Activated T-cell treated with anti-CD3 and anti-CD28 coated beads for 1 hour (primary cell): Measurements from ENCODE around the gene SPRR4.

Experiments used
- DNase-seq: peaks from one replicate; pipeline ENCODE4 v3.0.0-alpha.2; 2020; ENCODE audit warnings: low read depth

The SPRR4 gene, protein sequence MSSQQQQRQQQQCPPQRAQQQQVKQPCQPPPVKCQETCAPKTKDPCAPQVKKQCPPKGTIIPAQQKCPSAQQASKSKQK

GRCh38 chr1:152970495-152970894, at the start of gene SPRR4:
TSS of gene SPRR4 (plus strand) at chr1:152970648. CDS start at chr1:152971891, 1,243 bp downstream.
- no peak for DNase-seq

GRCh38 chr1:152924191-152924590, 46.3 kb upstream of the SPRR4 start:
- no peak for DNase-seq

- DNase-seq: no peak
Measured at GRCh38 chr1:152926091-152926490, 44.4 kb upstream of the SPRR4 start.

- DNase-seq: no peak
Measured at GRCh38 chr1:152928671-152929070, 41.8 kb upstream of the SPRR4 start.

DNA sequence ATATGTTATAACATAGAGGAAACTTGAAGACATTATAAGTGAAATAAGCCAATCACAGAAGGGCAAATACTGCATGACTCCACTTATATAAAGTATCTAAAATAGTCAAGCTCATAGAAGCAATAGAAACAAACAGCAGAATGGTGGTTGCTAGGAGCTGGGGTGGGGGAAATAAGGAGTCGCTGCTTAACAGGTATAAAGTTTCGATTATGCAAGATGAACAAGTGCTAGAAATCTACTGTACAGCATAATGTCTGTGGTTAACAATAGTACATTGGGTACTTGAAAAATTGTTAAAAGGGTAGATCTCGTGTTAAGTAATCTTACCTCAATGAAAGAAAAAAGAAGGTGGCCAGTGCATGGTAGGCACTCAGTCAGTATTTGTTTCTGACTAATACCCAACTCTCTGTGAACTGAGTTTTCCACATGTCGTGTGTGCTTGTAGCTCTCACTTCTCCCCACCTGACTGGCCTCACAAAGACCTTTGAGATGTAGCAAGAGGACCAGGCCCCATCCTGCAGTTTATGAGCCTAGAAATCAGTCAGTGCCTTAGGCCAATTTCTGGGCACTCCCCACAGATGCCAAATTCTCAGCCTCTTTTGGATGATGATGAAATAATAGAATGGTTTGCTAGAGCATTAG, 38.2 kb upstream of the SPRR4 start:
- DNase-seq: no peak

DNA sequence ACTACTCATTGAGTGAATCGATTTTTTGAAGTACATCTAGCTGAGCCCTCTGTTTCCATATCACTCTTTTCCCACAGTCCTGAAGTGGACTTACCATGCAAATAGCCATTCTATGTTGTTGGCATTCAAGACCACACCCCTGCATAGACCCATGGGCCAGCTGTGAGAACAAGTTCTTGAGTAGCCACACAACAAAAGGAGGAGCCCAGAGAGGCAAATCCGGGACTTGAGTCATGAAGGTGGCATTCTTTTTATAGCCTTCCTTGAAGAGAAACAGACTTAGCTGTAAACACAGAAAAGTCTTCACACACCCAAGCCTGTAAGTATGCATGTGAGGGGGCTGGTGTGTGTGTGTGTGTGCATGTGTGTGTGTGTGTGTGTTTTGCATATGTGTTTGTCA, 37.3 kb upstream of the SPRR4 start:
- no peak for DNase-seq

- no peak for DNase-seq
Measured at GRCh38 chr1:152940614-152941013, 29.8 kb upstream of the SPRR4 start.

- DNase-seq: no peak
Measured at GRCh38 chr1:152941037-152941711, 29.3 kb upstream of the SPRR4 start.

DNA sequence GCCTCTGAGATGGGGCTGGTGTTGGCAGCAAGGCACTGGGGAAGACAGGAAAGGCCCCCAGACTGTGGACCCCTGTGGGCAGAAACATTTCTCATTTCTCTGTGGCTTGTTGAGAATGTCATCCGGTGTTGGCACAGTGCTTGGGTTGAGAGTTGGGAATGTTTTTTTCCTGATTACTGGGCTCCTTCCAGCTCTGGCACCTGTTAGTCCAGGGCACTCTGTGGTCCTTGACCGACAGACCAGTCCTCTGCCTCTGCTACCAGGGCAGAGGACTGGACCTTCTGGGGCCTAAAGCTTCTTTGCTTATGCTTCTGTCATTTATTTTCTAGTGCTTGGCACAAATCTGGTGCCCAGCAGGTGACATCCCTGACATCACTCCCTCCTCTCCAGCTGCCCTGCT, 28.3 kb upstream of the SPRR4 start:
- DNase-seq: no peak

- no peak for DNase-seq
Measured at GRCh38 chr1:152946248-152946647, 24.2 kb upstream of the SPRR4 start.

- no peak for DNase-seq
Measured at GRCh38 chr1:152946651-152947256, 23.7 kb upstream of the SPRR4 start, which contains the start of gene SPRR5. TSS of gene SPRR5 (plus strand) at chr1:152947206. CDS start at chr1:152948555, 1,349 bp downstream.

DNA sequence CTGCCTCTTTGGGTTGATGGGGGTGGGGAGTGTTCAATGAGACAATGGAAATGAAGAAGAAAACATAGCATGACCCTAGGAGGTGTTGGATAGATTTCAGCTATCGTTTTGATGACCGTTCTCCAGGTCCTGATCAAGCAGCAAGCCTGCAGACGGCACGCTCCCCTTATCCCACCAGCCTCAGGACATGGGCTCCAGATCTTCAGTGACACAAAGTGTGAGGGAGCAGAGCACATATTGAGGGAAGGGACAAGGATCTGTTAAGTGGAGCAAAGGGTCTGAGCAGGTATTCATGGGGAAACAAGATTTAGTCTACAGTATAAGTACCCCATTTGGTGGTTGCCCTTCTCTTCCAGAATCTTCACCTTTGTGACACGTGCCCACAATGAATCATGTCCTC, 18.7 kb upstream of the SPRR4 start:
- no peak for DNase-seq

DNA sequence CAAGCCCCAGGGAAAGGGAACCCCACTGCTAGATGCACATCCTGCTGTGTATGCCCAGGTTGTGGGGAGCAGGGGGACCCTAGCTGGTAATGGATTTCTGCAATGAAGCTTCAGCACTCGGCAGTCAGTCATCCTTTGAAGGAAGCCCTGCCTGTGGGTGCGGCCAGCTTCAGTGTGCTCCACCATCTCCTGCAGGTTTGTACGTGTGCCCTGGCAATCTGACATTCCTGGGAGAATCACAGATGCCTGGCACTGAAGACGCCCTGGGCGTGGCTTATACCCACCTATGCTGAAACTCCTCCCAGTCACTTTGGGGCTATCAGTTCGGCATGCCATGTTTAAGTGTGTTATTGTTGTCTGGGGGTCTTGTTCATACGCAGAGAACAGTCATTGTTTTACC, 16.7 kb upstream of the SPRR4 start:
- DNase-seq: no peak

- no peak for DNase-seq
Measured at GRCh38 chr1:152954436-152954835, 16.0 kb upstream of the SPRR4 start.

GRCh38 chr1:152957561-152957960, 12.9 kb upstream of the SPRR4 start:
- no peak for DNase-seq

DNA sequence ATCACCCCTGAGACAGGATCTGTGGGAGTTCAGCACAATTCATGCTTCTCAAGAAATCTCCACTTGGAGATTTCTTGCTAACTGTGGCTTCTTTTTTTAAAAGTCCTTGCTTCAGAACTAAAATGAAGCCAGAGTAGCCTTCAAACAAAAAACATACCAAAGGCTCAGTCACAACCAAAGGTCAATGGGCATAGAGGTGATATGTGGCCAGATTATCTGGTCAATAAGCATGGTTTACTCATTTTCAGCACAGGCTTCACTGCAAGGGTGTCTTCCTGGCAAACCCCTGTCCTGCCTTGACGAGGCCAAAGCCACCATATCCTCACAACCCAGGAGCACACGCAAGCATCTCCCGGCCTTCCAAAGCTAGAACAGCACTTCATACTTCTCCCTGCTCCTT, 11.2 kb upstream of the SPRR4 start:
- no peak for DNase-seq

- DNase-seq: no peak
Measured at GRCh38 chr1:152959801-152960451, 10.5 kb upstream of the SPRR4 start.

GRCh38 chr1:152960452-152961044, 9.9 kb upstream of the SPRR4 start:
- DNase-seq: no peak

DNA sequence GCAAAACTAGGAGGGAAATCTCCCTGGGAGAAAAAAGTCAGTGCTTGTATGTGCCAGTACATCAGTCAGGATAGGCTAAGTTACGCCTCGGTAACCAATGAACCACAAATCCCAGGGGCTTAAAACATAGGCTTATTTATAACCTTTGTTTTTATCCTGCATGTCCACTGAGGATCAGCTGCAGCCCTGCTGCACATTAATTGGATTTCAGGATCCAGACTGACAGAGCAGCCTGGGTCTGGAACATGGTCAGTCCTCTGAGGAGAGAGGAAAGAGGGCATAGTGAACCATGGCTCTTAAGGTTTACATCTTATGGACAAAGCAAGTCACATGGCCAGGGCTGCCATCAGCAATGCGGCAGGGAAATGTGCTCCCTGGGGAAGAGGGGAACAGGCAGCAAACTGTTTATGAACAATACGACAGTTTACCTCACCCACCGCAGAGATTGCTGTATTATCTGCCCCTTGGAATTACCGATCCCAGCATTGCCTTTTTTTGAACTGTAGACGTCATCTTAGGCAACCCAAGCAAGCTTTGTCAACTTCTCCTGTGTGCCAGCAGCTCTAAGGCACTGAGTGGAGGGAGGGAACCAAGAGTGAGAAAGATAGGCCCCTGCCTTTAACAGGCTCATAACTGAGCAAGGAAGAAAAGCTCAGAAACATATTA, 9.1 kb upstream of the SPRR4 start:
- DNase-seq: no peak

GRCh38 chr1:152962876-152963415, 7.5 kb upstream of the SPRR4 start:
- DNase-seq: no peak

DNA sequence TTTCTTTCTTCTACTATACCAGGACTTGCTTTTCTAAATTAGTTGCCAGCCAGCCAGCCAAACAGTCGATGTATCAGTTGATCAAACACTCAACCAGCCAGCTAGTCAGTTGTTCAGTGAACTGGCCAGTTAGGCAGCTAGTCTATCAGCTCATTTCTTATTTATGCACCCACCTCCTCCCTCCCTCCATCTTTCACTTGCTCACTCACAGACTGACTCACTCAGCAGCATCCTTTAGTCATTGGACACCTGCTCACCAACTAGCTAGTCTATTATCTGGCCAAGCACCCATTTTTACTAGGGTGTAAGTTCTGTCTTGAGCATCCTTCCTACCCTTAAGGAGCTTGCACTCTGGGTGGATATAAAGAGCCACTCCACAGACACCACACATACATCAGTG, 5.9 kb upstream of the SPRR4 start:
- no peak for DNase-seq

- DNase-seq: no peak
Measured at GRCh38 chr1:152965853-152966252, 4.6 kb upstream of the SPRR4 start.
